NCI-H2029 treated with DMSO at 0.1 percent for 48 hours (cell line): ENCODE data around the gene MARK3.

ENCODE experiments used
- DNase-seq: peaks from one replicate; lab custom pipeline; 2025; lab: John Stamatoyannopoulos, UW

MARK3 gene

GRCh38 chr14:103442288-103442687, 57.1 kb downstream of the MARK3 start:
- no peak for DNase-seq

GRCh38 chr14:103443111-103443510, 57.9 kb downstream of the MARK3 start:
- DNase-seq, result no peak

DNA sequence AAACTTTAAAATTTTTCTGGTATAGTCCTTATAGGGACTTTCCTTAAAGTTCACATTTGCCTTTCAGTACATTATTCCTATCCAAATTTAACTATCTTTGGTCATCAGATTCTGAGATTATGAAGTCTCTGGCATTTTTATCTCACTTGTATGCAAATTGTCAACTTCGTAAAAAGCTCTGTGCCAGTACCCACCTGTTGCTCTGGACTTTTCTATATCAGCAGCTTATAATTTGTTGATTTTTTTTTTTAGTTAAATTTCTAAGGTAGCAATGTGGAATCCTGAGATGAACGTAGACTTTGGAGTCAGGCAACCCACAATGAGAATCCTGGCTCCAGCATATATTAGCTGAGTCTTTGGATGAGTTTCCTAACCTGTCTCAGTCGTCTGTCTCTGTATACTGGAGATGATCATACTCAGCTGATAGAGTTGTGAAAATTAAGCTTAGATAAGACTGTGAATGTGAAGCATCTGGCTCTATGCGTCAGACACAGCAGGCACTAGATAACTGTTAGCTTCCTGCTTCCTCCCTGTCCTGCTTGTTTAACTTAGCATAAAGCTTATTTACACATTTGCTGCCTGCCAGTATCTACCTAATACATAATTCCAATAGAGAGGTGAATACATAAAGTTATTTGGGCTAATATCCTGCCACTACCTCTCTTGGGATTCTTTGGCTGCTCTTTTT, 59.8 kb downstream of the MARK3 start:
- DNase-seq, result no peak

GRCh38 chr14:103445806-103446205, 60.6 kb downstream of the MARK3 start:
- no peak for DNase-seq

GRCh38 chr14:103448097-103448496, 62.9 kb downstream of the MARK3 start:
- no peak for DNase-seq

DNA sequence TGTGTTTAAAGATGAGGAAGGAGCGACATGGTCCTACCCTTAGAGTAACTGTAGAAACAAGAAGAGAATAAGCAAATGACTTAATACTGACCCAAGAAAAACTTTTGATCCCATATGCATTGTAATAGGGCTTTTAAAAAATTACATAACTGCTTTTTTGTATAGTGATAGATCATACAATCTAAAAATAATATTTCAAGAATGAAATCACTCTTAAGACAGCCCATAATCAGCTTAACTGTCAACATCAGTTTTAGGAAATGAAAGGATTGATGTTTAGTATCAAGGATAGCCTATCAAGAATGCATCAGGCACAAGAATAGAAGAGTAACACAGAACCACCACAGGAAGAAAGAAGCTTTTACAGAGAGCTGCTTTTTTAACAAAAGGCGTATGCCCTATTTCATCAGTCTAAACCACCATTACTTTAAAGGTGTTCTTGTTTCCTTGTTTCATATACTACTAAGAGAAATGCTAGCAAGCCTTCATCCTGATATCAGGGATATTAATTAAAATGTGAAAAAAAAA, 64.5 kb downstream of the MARK3 start:
- DNase-seq, result no peak

DNA sequence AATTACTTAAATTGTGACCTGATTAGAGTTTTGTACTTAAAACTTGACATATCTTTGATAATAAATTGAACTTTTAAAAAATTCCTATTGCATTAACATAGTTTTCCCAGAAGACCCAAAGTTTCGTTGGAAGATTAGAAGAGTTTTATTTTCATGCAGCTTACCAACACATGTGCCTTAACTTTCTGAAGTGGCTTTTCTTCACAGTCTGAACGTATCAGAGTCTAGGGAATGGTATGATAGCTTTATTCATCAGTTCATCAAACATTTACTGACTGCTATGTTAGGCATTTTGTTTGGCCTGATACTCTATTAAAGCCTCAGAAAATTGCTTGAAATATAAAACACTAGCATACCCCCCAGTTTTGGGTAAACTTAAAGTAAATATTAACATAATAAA, 65.2 kb downstream of the MARK3 start:
- DNase-seq, result no peak

DNA sequence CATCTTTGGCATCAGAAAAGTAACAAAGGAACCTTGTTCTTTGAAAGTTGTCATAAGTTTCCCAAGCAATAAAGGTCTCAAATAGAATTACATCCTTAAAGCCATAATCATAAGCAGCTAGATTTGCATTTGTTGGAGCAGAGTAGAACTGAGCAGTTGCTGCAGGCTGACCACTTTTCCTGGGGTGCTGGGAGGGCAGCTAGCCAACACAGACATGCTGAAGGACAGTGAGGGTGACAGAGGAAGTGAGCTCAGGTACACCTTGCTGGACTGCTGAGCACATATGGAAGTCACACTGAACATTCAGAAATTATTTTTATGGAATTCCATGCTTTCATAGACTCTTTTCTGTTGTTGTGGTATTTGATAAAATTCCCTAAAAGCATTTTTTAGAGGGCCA, 66.2 kb downstream of the MARK3 start:
- no peak for DNase-seq

- no peak for DNase-seq
Observed at GRCh38 chr14:103453791-103454190, 68.6 kb downstream of the MARK3 start.

DNA sequence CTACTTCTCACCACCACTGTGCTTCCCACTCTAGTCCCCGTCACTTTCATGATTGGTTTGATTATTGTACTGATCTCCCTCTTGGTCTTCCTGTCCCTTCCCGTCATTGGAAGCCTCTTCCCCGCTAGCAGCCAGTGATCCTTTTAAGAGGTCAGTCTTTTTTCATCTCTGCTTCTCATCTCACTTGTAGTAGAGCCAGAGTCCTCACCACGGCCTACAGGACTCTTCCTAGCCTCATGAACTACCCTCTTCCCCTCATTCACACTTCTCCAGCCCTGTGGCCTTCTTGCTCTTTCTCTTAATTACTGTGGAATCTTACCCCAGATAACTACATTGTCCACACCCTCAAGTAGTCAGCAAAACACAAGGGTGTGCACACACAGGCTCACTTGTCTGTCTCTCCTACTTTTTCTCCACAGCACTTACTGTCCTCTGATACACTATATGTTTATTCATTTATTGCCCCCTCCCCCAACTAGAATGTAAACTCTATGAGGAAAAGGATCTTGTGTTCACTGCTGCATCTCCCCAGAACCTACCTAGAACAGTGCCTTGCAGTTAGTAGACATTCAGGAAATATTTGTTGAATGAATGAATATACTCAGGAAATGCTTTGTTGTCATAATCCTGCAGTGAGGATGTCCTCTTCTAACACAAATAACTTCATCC, 71.1 kb downstream of the MARK3 start:
- no peak for DNase-seq

DNA sequence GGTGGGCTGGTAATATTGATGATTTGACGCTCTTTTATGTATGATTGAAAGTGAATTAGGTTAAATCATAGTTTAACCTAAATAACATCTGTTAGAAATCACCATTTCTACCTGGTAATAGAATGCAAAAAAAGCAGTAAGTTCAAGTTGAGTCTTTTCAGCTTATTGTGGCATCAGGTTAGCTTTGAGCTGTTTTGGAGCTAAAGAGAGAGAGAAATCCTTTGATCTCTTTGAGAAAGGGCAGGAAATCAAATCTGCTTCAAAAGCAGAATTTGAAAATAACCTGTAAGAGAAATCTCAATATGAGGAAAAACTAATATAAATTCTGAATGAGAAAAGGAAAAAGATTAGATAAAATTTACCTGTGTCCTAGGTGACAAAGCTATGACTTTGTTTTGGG, 75.2 kb downstream of the MARK3 start:
- no peak for DNase-seq

DNA sequence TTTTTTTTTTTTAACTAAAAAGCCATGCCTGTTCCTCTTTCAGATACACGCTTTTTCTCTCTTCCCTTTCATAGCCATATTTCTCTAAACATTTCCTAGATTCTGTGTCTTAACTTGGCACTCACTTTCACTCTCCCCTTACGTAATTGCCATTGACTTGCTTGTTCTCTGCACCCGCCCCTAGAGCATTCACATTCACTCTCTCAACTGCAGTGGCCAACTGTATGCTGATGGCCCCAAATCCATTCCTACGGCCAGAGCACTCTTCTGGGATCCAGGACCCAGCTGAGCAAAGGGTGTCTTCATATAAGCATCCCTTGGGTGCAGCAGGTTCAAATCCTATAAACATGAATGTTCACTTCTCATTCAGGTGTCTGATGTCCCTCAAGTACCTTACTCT, 77.9 kb downstream of the MARK3 start:
- DNase-seq, result no peak

- DNase-seq, result no peak
Observed at GRCh38 chr14:103463851-103464250, 78.6 kb downstream of the MARK3 start.

- no peak for DNase-seq
Observed at GRCh38 chr14:103472939-103473338, 87.7 kb downstream of the MARK3 start.

DNA sequence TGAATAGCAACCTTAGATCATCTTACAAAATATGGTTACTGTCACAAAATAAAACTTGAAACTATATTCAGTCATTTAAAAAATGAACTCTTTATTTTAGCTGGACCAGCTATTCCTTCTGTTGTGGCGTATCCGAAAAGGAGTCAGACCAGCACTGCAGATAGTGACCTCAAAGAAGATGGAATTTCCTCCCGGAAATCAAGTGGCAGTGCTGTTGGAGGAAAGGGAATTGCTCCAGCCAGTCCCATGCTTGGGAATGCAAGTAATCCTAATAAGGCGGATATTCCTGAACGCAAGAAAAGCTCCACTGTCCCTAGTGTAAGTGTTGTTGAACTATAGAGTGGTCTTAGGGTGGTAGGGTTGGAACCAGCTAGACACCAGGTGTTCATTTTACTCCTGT, 89.7 kb downstream of the MARK3 start:
- no peak for DNase-seq

DNA sequence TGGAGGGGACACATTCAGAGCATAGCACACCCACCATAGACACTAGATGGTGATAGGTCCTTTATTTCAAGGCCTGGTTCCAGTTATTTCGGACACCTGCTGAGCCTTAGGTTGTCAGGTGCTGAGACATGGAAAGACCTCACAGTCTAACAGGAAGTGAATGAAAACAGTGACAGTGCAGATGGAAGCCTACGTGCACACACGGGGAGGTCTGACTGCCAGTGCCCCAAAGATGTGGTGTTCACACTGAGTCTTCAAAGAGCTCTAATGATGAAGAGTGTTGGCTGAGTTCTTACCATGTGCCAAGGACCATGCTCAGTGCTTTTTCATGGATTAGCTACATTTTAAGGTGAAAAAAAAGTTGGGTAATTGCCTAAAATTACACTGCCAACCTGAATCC, 90.8 kb downstream of the MARK3 start:
- DNase-seq, result no peak

- no peak for DNase-seq
Observed at GRCh38 chr14:103476631-103477030, 91.4 kb downstream of the MARK3 start.

GRCh38 chr14:103480595-103480994, 95.4 kb downstream of the MARK3 start:
- no peak for DNase-seq

GRCh38 chr14:103483600-103483999, 98.4 kb downstream of the MARK3 start:
- no peak for DNase-seq

- DNase-seq, result no peak
Observed at GRCh38 chr14:103485504-103485903, 100.3 kb downstream of the MARK3 start.

DNA sequence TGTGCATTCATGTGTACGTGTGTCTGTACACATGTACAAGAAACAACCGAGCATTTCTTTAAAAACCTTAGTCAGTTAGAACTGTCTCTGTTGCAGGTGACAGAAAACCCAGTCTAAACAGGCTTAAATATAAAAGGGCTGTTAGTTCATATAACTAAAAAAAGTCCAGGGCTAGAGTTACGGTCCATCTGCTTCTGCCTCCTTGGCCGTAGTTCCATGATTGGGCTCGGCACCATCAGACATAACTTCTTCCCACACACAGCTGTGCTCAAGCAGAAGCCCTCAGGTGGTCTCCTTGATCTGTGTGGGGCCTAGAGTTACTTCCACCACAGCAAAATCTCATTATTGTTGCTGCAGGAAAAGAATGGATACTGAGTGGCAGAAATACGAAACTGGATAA, 102.9 kb downstream of the MARK3 start:
- DNase-seq, result no peak

DNA sequence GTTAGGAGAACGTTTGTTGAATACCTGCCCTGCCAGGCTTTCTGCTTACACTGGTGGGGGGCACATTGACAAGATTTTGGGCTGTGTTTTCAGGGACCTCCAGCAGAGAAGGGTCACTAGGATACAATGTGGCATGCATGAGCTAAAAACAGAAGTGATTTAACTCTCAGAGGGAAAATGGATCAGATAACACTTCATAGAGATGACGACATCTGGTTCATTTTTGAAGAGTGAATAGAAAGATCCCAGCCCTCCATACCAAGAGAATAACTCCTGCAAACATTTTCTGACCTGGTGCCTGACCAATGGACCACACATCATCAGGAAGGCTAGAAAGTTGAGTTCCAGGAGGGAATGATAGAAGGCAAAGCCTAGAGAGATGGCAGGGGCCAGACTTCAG, 103.7 kb downstream of the MARK3 start:
- no peak for DNase-seq

- DNase-seq, result no peak
Observed at GRCh38 chr14:103489621-103490020, 104.4 kb downstream of the MARK3 start.

- DNase-seq, result no peak
Observed at GRCh38 chr14:103491691-103492090, 106.5 kb downstream of the MARK3 start.
